PC-3 (cell line): ENCODE data around the gene EN2. TPM values are rescaled to one million over a fixed set of nuclear protein-coding genes. Genes with fewer than 3 reads are reported as not detected.

Experiments
- ATAC-seq: fragments of 200-7000 bp; cut with Tn5 transposase; 2 replicates; pipeline ENCODE4 v1.9.1; 2020; ENCODE audit warnings: mild to moderate bottlenecking, moderate library complexity
- BruUV-seq: library from RNA; stranded (reverse); fragments of 400-500 nt; replicated peaks from 2 replicates; lab custom pipeline; 2021; lab: Mats Ljungman, UMichigan
- CTCF ChIA-PET: fragments of 300-600 bp; sonication (Branson Sonifier 250); formaldehyde crosslinking; loops from one replicate; lab custom pipeline; 2022; ENCODE audit warnings: antibody characterized with exemption; lab: Charles Lee
- POLR2A ChIA-PET: fragments of 300-600 bp; sonication (Branson Sonifier 250); formaldehyde crosslinking; loops from one replicate; lab custom pipeline; 2022; ENCODE audit warnings: antibody characterized with exemption; ENCODE audit not compliant: unreplicated experiment; lab: Charles Lee
- DNase-seq: peaks from one replicate; pipeline ENCODE4 v3.0.0-alpha.2; 2015
- H2AFZ ChIP-seq: fragments of 300-600 bp; sonication (generic); 2 replicates; pipeline ENCODE4 v1.6.0; 2016; ENCODE audit warnings: antibody characterized with exemption, low read length
- H3F3A ChIP-seq: fragments of 300-600 bp; sonication (generic); one replicate; pipeline ENCODE4 v1.6.0; 2017; ENCODE audit warnings: antibody characterized with exemption, low read length, control low read depth, mild to moderate bottlenecking; ENCODE audit not compliant: unreplicated experiment
- H3K27ac ChIP-seq: fragments of 300-600 bp; sonication (generic); 2 replicates; pipeline ENCODE4 v1.5.1; 2016; ENCODE audit warnings: mild to moderate bottlenecking, low read length
- H3K27me3 ChIP-seq: fragments of 300-600 bp; sonication (generic); 2 replicates; pipeline ENCODE4 v1.6.1; 2016; ENCODE audit warnings: low read length, mixed read lengths
- H3K36me3 ChIP-seq: fragments of 300-600 bp; sonication (generic); 2 replicates; pipeline ENCODE4 v1.6.1; 2016; ENCODE audit warnings: low read depth, mixed run types, low read length, mixed read lengths
- H3K4me1 ChIP-seq: fragments of 300-600 bp; sonication (generic); 2 replicates; pipeline ENCODE4 v1.5.1; 2016; ENCODE audit warnings: low read length; ENCODE audit not compliant: insufficient read depth
- H3K4me2 ChIP-seq: fragments of 300-600 bp; sonication (generic); 2 replicates; pipeline ENCODE4 v1.6.0; 2016; ENCODE audit warnings: low read length
- H3K4me3 ChIP-seq: fragments of 300-600 bp; sonication (generic); 2 replicates; pipeline ENCODE4 v1.5.1; 2016; ENCODE audit warnings: mild to moderate bottlenecking, low read length, mixed read lengths
- H3K79me2 ChIP-seq: fragments of 300-600 bp; sonication (generic); 2 replicates; pipeline ENCODE4 v1.6.1; 2017; ENCODE audit warnings: low read length, mixed read lengths
- H3K9ac ChIP-seq: fragments of 300-600 bp; sonication (generic); 2 replicates; pipeline ENCODE4 v1.6.0; 2016; ENCODE audit warnings: mild to moderate bottlenecking, low read length
- H3K9me2 ChIP-seq: fragments of 300-600 bp; sonication (generic); replicated peaks from 2 replicates; pipeline ENCODE4 v1.6.1; 2016; ENCODE audit warnings: mixed run types, low read length, mixed read lengths
- H3K9me3 ChIP-seq: fragments of 300-600 bp; sonication (generic); 2 replicates; pipeline ENCODE4 v1.6.1; 2016; ENCODE audit warnings: low read length, mixed read lengths
- H4K20me1 ChIP-seq: fragments of 300-600 bp; sonication (generic); 2 replicates; pipeline ENCODE4 v1.6.1; 2016; ENCODE audit warnings: low read length, mixed read lengths
- EZH2 ChIP-seq: fragments of 300-600 bp; sonication (generic); IDR thresholded peaks from one replicate; pipeline ENCODE4 v1.6.1; 2017; ENCODE audit warnings: antibody characterized with exemption, mild to moderate bottlenecking, low read length; ENCODE audit not compliant: unreplicated experiment
- EZH2phosphoT487 ChIP-seq: fragments of 300-600 bp; sonication (generic); IDR thresholded peaks from 2 replicates; pipeline ENCODE4 v1.6.1; 2018; ENCODE audit warnings: mild to moderate bottlenecking, antibody characterized with exemption, low read length, borderline replicate concordance
- intact Hi-C: fragments of 100-400 bp; cut with micrococcal nuclease; formaldehyde crosslinking; loops from 2 replicates; pipeline ENCODE4 v1.9.0; 2023
- total RNA-seq: library from RNA; depleted of rRNA; stranded (reverse); fragments of >200 nt; gene quantifications from 2 replicates; pipeline ENCODE4 v1.2.3, GENCODE V29; 2014
- TF ChIP-seq, protein P1 (sequence below): fragments of 300-600 bp; sonication (generic); conservative IDR thresholded peaks from 2 replicates; pipeline ENCODE4 v1.5.1; 2017; ENCODE audit warnings: antibody characterized with exemption, low read depth, mild to moderate bottlenecking, low read length

EN2 gene
- total RNA-seq, 1 experiment from 2014 or later = 2.3 TPM

DNA sequence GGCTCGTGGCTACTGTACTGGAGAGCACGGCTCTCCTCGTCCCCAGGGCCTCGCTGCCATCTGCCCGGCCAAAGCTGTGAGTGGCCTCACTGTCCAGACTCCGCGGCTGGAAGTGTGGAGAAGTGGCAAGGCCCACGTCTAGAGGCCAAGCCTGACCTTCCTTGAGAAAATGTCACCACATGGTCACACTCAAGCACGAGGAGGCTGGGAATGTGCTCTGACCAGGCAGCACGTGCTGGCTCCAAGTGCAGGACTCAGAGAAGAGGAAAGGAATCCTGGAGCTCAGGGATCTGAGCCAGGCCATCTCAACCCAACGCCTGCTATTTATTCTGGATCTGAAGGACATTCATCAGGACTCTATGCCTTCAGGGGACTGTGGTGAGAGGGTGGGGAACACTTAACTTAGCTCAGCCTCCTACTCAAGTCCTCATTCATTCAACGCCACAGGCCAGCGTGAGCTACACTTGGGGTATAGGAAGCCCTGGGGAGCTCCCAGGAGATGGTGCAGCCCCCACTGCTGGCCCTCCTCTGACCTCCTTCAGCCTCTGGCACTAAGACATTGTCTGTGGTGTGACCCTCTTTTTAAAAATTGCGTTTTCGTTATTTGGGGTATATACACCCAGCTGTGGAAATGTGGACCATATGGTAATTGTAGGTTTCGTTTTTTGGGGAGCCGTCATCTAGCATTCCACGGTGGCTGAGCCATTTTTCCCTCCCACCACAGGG, 29.0 kb downstream of the EN2 start:
- Histone ChIP-seq H3F3A (no peaks in the 10 kb centered on the region), H3K4me3 (no peak overlapping the region), H4K20me1 (no peaks in the 10 kb centered on the region), H3K27ac (no peak overlapping the region), H3K4me1 (no peaks in the 10 kb centered on the region), H2AFZ (no peak overlapping the region), H3K79me2 (no peaks in the 10 kb centered on the region), H3K36me3 (no peaks in the 10 kb centered on the region), H3K9me2 (no peaks in the 10 kb centered on the region), H3K9me3 (no peaks in the 10 kb centered on the region), H3K4me2 (no peak overlapping the region), H3K27me3 (peaks cover 57% of the 10 kb centered on the region), H3K9ac (no peak overlapping the region)
- ATAC-seq = no peak
- intact Hi-C loops = no loop called here
- no TSS peak for BruUV-seq
- no peak for DNase-seq
- ChIA-PET CTCF (no interaction called here), POLR2A (no interaction called here)
- TF ChIP-seq EZH2 (no peak), EZH2phosphoT487 (no peak)
- TF ChIP-seq, protein P1, sequence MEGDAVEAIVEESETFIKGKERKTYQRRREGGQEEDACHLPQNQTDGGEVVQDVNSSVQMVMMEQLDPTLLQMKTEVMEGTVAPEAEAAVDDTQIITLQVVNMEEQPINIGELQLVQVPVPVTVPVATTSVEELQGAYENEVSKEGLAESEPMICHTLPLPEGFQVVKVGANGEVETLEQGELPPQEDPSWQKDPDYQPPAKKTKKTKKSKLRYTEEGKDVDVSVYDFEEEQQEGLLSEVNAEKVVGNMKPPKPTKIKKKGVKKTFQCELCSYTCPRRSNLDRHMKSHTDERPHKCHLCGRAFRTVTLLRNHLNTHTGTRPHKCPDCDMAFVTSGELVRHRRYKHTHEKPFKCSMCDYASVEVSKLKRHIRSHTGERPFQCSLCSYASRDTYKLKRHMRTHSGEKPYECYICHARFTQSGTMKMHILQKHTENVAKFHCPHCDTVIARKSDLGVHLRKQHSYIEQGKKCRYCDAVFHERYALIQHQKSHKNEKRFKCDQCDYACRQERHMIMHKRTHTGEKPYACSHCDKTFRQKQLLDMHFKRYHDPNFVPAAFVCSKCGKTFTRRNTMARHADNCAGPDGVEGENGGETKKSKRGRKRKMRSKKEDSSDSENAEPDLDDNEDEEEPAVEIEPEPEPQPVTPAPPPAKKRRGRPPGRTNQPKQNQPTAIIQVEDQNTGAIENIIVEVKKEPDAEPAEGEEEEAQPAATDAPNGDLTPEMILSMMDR = no peak

DNA sequence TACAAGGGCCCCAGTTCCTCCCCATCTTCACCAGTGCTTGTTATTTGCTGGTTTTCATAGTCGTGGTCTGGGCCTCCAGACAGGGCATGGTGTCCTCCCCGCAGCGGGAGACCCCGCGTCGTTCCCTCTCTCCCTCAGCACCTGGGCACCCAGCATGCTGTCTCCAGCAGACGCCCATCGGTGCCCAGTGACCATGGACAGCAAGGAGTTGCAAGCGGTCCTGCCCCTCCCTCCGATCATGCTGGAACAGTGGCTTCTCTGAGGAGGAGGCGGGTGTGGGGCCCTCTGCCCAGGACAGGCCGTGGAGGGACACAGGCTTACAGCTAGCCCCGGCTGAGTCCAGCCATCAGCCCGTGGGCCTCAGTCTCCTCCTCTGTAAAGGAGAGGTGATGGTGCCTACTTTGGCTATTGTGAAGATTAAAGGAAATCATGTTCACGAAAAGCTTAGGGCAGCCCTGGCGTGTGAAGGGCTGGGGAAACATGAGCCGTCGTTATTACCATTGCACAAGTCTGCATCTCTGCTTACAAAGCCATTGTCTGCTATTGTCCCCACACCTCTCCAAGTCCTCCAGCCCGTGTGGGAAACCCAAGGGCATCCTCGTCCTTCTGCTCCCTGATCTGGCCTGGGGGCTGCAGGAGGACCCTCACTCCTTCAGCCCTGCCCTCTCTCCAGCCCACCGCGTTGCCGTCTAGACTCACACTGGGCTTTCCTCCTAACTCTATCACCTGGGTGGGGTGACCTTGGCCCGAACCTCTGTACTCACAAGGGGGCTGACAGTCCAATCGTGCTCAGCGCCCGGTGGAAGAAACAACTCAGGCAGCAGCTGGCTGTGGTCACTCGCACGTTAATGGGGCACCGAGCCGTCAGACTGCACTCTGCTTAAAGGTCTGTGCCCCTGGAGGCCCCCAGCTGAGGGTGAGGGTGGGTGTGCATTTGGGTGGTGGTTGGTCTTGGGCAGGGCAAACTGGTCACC, 29.9 kb downstream of the EN2 start:
- CTCF ChIA-PET = no interaction called here
- Histone ChIP-seq H3K4me3 (no peak overlapping the region), H3K9ac (no peak overlapping the region), H3K9me2 (no peaks in the 10 kb centered on the region), H4K20me1 (no peaks in the 10 kb centered on the region), H3K27ac (no peak overlapping the region), H3K4me1 (no peaks in the 10 kb centered on the region), H3K27me3 (peaks cover 57% of the 10 kb centered on the region), H3F3A (no peaks in the 10 kb centered on the region), H3K9me3 (no peaks in the 10 kb centered on the region), H2AFZ (no peak overlapping the region), H3K4me2 (no peak overlapping the region), H3K36me3 (no peaks in the 10 kb centered on the region), H3K79me2 (no peaks in the 10 kb centered on the region)
- ATAC-seq (no peak), DNase-seq (no peak)
- POLR2A ChIA-PET = no interaction called here
- intact Hi-C loops = no loop called here
- no TSS peak for BruUV-seq
- TF ChIP-seq EZH2 (no peak), EZH2phosphoT487 (no peak)
- TF ChIP-seq, protein P1 = no peak
